SK-N-SH (cell line): ENCODE results near the gene MBOAT2. TPM values are rescaled to one million over a fixed set of nuclear protein-coding genes. Genes with fewer than 3 reads are reported as not detected.

Source experiments
- CTCF ChIA-PET: fragments of 300-600, 350-600 bp; formaldehyde crosslinking; extraction: SDS; loops from one replicate; lab custom pipeline; 2021; lab: Yijun Ruan, JAX
- POLR2A ChIA-PET: fragments of 350-600 bp; sonication (Branson Sonifier 250); formaldehyde crosslinking; extraction: SDS; loops from one replicate; lab custom pipeline; 2020; ENCODE audit warnings: antibody characterized with exemption, inconsistent platforms; lab: Yijun Ruan, JAX
- DNase-seq: peaks from one replicate; pipeline ENCODE4 v3.0.0; 2012
- H2AFZ ChIP-seq: fragments of 200-600 bp; sonication (generic); 2 replicates; pipeline ENCODE4 v1.8.1; 2016; ENCODE audit warnings: antibody characterized with exemption, mild to moderate bottlenecking, low read depth
- H3F3A ChIP-seq: fragments of 200-600 bp; sonication (generic); replicated peaks from 2 replicates; pipeline ENCODE3; 2016; ENCODE audit warnings: antibody characterized with exemption, mild to moderate bottlenecking; ENCODE audit not compliant: insufficient read depth
- H3K27ac ChIP-seq, 2 experiments: fragments of 200-500 bp in 1 of 2; fragments of 200-600 bp in 1 of 2; sonication (Bioruptor generic) in 1 of 2; sonication (generic), shearing (Covaris generic) in 1 of 2; 2 replicates each; pipeline versions ENCODE4 v1.5.1 to v1.6.1; 2014 to 2016; ENCODE audit warnings: low read depth in 2 of 2, inconsistent platforms in 1 of 2, low read length in 1 of 2, mild to moderate bottlenecking in 1 of 2, mixed read lengths in 1 of 2
- H3K27me3 ChIP-seq: fragments of 200-600 bp; sonication (generic), shearing (Covaris generic); 2 replicates; pipeline ENCODE4 v1.6.1; 2016; ENCODE audit warnings: mixed run types; ENCODE audit not compliant: insufficient read depth
- H3K36me3 ChIP-seq, 2 experiments: fragments of 200-500 bp in 1 of 2; fragments of 200-600 bp in 1 of 2; sonication (Bioruptor generic) in 1 of 2; sonication (generic) in 1 of 2; replicated peaks in 1 of 2; 2 replicates each; pipeline versions ENCODE3 to v1.5.1; 2014 to 2016; ENCODE audit warnings: low read length in 1 of 2, mild to moderate bottlenecking in 1 of 2; ENCODE audit not compliant: insufficient read depth in 2 of 2, control insufficient read depth in 1 of 2
- H3K4me1 ChIP-seq, 2 experiments: fragments of 200-500 bp in 1 of 2; fragments of 200-600 bp in 1 of 2; sonication (Bioruptor generic) in 1 of 2; sonication (generic), shearing (Covaris generic) in 1 of 2; 2 replicates each; pipeline versions ENCODE4 v1.5.1 to v1.6.1; 2014 to 2016; ENCODE audit warnings: low read depth in 1 of 2, low read length in 1 of 2, mixed run types in 1 of 2; ENCODE audit not compliant: insufficient read depth in 2 of 2, control insufficient read depth in 1 of 2
- H3K4me2 ChIP-seq: fragments of 200-600 bp; sonication (generic), shearing (Covaris generic); 2 replicates; pipeline ENCODE4 v1.6.1; 2017; ENCODE audit warnings: mixed run types
- H3K4me3 ChIP-seq, 2 experiments: fragments of 200-500 bp in 1 of 2; fragments of 200-600 bp in 1 of 2; sonication (Bioruptor generic) in 1 of 2; sonication (generic), shearing (Covaris generic) in 1 of 2; 2 replicates each; pipeline versions ENCODE4 v1.5.1 to v1.8.1; 2014 to 2016; ENCODE audit warnings: low read depth in 2 of 2, inconsistent platforms in 1 of 2, low read length in 1 of 2, mild to moderate bottlenecking in 1 of 2, mixed read lengths in 1 of 2, moderate library complexity in 1 of 2
- H3K79me2 ChIP-seq: fragments of 200-600 bp; sonication (generic); 2 replicates; pipeline ENCODE4 v1.8.1; 2017; ENCODE audit warnings: mild to moderate bottlenecking; ENCODE audit not compliant: insufficient read depth
- H3K9ac ChIP-seq: fragments of 200-600 bp; sonication (generic); 2 replicates; pipeline ENCODE4 v1.6.1; 2017; ENCODE audit warnings: mixed run types
- H3K9me2 ChIP-seq: fragments of 200-600 bp; sonication (generic); 2 replicates; pipeline ENCODE4 v1.6.1; 2017; ENCODE audit warnings: mixed run types
- H3K9me3 ChIP-seq: fragments of 200-600 bp; sonication (generic); 2 replicates; pipeline ENCODE4 v1.6.1; 2017; ENCODE audit warnings: mixed run types, mild to moderate bottlenecking, moderate library complexity
- H4K20me1 ChIP-seq: fragments of 200-600 bp; sonication (generic); 2 replicates; pipeline ENCODE4 v1.6.1; 2017; ENCODE audit warnings: mild to moderate bottlenecking, mixed run types; ENCODE audit not compliant: insufficient read depth
- CHD2 ChIP-seq: fragments of 150-350 bp; IDR thresholded peaks from 2 replicates; pipeline ENCODE4 v1.6.1; 2018; ENCODE audit warnings: low read length; ENCODE audit not compliant: partially characterized antibody
- EP300 ChIP-seq, 2 experiments: IDR thresholded peaks; 2 replicates each; pipeline versions ENCODE4 v1.4.0 to v1.6.1; 2012; ENCODE audit warnings: borderline replicate concordance in 1 of 2, low read depth in 1 of 2, low read length in 1 of 2
- FOSL2 ChIP-seq: IDR thresholded peaks from 2 replicates; pipeline ENCODE4 v1.4.0; 2012; ENCODE audit warnings: low read depth, mild to moderate bottlenecking, moderate library complexity, borderline replicate concordance
- FOXM1 ChIP-seq: IDR thresholded peaks from 2 replicates; pipeline ENCODE4 v1.4.0; 2012; ENCODE audit warnings: low read depth, mild to moderate bottlenecking
- GABPA ChIP-seq: IDR thresholded peaks from 2 replicates; pipeline ENCODE4 v1.4.0; 2012; ENCODE audit warnings: low read depth, mild to moderate bottlenecking
- IRF3 ChIP-seq: fragments of 150-350 bp; IDR thresholded peaks from 2 replicates; pipeline ENCODE4 v1.6.1; 2016; ENCODE audit warnings: mild to moderate bottlenecking, low read depth, low read length
- JUND ChIP-seq: IDR thresholded peaks from 2 replicates; pipeline ENCODE4 v1.4.0; 2012
- NFIC ChIP-seq: IDR thresholded peaks from 2 replicates; pipeline ENCODE4 v1.4.0; 2012; ENCODE audit warnings: borderline replicate concordance
- POLR2AphosphoS5 ChIP-seq: IDR thresholded peaks from 2 replicates; pipeline ENCODE4 v1.6.1; 2012; ENCODE audit warnings: low read depth, low read length
- RAD21 ChIP-seq: IDR thresholded peaks from 2 replicates; pipeline ENCODE4 v1.6.1; 2012; ENCODE audit warnings: mild to moderate bottlenecking, low read length
- RFX5 ChIP-seq: IDR thresholded peaks from 2 replicates; pipeline ENCODE4 v1.6.1; 2012; ENCODE audit warnings: mild to moderate bottlenecking, improper control_type of control experiment, low read length
- SIN3A ChIP-seq: IDR thresholded peaks from 2 replicates; pipeline ENCODE4 v1.6.1; 2012; ENCODE audit warnings: low read depth, mild to moderate bottlenecking, low read length, moderate library complexity, borderline replicate concordance
- TAF1 ChIP-seq: IDR thresholded peaks from 2 replicates; pipeline ENCODE4 v1.6.1; 2012; ENCODE audit warnings: low read depth, mild to moderate bottlenecking, low read length, moderate library complexity, borderline replicate concordance
- TCF12 ChIP-seq: IDR thresholded peaks from 2 replicates; pipeline ENCODE4 v1.4.0; 2012
- USF1 ChIP-seq: IDR thresholded peaks from 2 replicates; pipeline ENCODE4 v1.4.0; 2012; ENCODE audit warnings: low read depth, borderline replicate concordance
- YY1 ChIP-seq: IDR thresholded peaks from 2 replicates; pipeline ENCODE4 v1.4.0; 2012; ENCODE audit warnings: low read depth, mild to moderate bottlenecking
- WGBS: methylation state at CpG from one replicate; pipeline ENCODE4 v1.1.6; 2017; ENCODE audit warnings: low lambda C conversion rate; 5-methylcytosine and 5-hydroxymethylcytosine counted together
- polyA plus RNA-seq, 3 experiments: library from polyadenylated mRNA; depleted of rRNA; stranded (reverse); fragments of >200 nt; gene quantifications; 2 replicates each; pipeline ENCODE4 v1.2.3, GENCODE V29; 2012
- TF ChIP-seq, protein P1 (sequence below): fragments of 150-350 bp; IDR thresholded peaks from 2 replicates; pipeline ENCODE4 v1.6.1; 2017; ENCODE audit warnings: antibody characterized with exemption, low read length, low read depth, borderline replicate concordance
- TF ChIP-seq, protein P2 (sequence below): fragments of 200-600 bp; sonication (generic); IDR thresholded peaks from 2 replicates; pipeline ENCODE4 v1.6.1; 2017; ENCODE audit warnings: antibody characterized with exemption, mild to moderate bottlenecking, moderate library complexity
- TF ChIP-seq, protein P3 (sequence below): IDR thresholded peaks from 2 replicates; pipeline ENCODE4 v1.4.0; 2012; ENCODE audit warnings: low read depth

Gene MBOAT2
- polyA plus RNA-seq, 1 of the 3 experiments (the other 2 are of a cell fraction): 33.9 TPM

GRCh38 chr2:8886202-8886518 lies 117.3 kb downstream of the MBOAT2 start:
- POLR2A ChIA-PET: no interaction called here
- no peak for DNase-seq
- Histone ChIP-seq H3F3A (no peaks in the 10 kb centered on the region), H3K79me2 (no peaks in the 10 kb centered on the region; the same call in 1 of the 2 replicates)
- TF ChIP-seq FOSL2: no peak
- TF ChIP-seq JUND: no peak
- no peak for TF ChIP-seq SIN3A
- no peak for TF ChIP-seq YY1
- no peak for TF ChIP-seq POLR2AphosphoS5
- TF ChIP-seq RFX5: no peak
- no peak for TF ChIP-seq USF1
- no peak for TF ChIP-seq FOXM1
- no peak for TF ChIP-seq RAD21
- TF ChIP-seq EP300 (IDR thresholded peaks at IDR 0.05; ENCODE audit: borderline replicate concordance in 1 of 2, low read depth in 1 of 2, low read length in 1 of 2): no peak
- no peak for TF ChIP-seq CHD2
- no peak for TF ChIP-seq IRF3
- TF ChIP-seq, all 33 proteins: peak for 0
- Histone ChIP-seq H3K9me3 (no peaks in the 10 kb centered on the region), H3K4me1 (peaks cover 0 to 4% of the 10 kb centered on the region in 2 experiments; a peak in 2 of 4 replicates), H3K4me3 (no peak overlapping the region), H3K9ac (no peak overlapping the region), H4K20me1 (no peaks in the 10 kb centered on the region), H3K4me2 (no peak overlapping the region), H2AFZ (no peak overlapping the region), H3K36me3 (peaks cover 17 to 28% of the 10 kb centered on the region in 2 experiments), H3K27me3 (no peaks in the 10 kb centered on the region), H3K27ac (no peak overlapping the region), H3K9me2 (no peaks in the 10 kb centered on the region)
- CTCF ChIA-PET: interaction anchor here (0.6 to 2.3 kb wide), 4 partner anchors 9 to 254 kb away, joined by 3 to 11 read pairs (median 3); no protein-coding TSS in a partner anchor
- 73% methylated on average over 1 of the region's 1 CpG for WGBS

- Histone ChIP-seq H3K9me3 (no peaks in the 10 kb centered on the region), H3K9me2 (no peaks in the 10 kb centered on the region), H3K4me1 (peaks cover 0 to 4% of the 10 kb centered on the region in 2 experiments; a peak in 2 of 4 replicates), H3K9ac (no peak overlapping the region), H3F3A (no peaks in the 10 kb centered on the region), H3K36me3 (peaks cover 22 to 33% of the 10 kb centered on the region in 2 experiments), H4K20me1 (no peaks in the 10 kb centered on the region), H2AFZ (no peak overlapping the region), H3K27me3 (no peaks in the 10 kb centered on the region), H3K4me3 (no peak overlapping the region), H3K27ac (no peak overlapping the region), H3K79me2 (no peaks in the 10 kb centered on the region; the same call in 1 of the 2 replicates), H3K4me2 (no peak overlapping the region)
- 91% methylated on average over 7 of the region's 7 CpGs for WGBS
- DNase-seq: no peak
- ChIA-PET POLR2A (no interaction called here), CTCF (interaction anchor here (0.6 to 2.3 kb wide), 5 partner anchors 9 to 255 kb away, joined by 3 to 11 read pairs (median 3); no protein-coding TSS in a partner anchor)
- TF ChIP-seq TCF12 (no peak), RAD21 (no peak), GABPA (no peak), TAF1 (no peak), NFIC (no peak), IRF3 (no peak), RFX5 (no peak), SIN3A (no peak)
- TF ChIP-seq, protein P1, sequence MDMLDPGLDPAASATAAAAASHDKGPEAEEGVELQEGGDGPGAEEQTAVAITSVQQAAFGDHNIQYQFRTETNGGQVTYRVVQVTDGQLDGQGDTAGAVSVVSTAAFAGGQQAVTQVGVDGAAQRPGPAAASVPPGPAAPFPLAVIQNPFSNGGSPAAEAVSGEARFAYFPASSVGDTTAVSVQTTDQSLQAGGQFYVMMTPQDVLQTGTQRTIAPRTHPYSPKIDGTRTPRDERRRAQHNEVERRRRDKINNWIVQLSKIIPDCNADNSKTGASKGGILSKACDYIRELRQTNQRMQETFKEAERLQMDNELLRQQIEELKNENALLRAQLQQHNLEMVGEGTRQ: no peak
- TF ChIP-seq, protein P2, sequence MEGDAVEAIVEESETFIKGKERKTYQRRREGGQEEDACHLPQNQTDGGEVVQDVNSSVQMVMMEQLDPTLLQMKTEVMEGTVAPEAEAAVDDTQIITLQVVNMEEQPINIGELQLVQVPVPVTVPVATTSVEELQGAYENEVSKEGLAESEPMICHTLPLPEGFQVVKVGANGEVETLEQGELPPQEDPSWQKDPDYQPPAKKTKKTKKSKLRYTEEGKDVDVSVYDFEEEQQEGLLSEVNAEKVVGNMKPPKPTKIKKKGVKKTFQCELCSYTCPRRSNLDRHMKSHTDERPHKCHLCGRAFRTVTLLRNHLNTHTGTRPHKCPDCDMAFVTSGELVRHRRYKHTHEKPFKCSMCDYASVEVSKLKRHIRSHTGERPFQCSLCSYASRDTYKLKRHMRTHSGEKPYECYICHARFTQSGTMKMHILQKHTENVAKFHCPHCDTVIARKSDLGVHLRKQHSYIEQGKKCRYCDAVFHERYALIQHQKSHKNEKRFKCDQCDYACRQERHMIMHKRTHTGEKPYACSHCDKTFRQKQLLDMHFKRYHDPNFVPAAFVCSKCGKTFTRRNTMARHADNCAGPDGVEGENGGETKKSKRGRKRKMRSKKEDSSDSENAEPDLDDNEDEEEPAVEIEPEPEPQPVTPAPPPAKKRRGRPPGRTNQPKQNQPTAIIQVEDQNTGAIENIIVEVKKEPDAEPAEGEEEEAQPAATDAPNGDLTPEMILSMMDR: no peak
- TF ChIP-seq, protein P3, sequence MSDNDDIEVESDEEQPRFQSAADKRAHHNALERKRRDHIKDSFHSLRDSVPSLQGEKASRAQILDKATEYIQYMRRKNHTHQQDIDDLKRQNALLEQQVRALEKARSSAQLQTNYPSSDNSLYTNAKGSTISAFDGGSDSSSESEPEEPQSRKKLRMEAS: no peak
Measured at GRCh38 chr2:8885449-8886201, 117.9 kb downstream of the MBOAT2 start.
